Liver (tissue), 9 donors: Measurements from ENCODE around the gene MRPL52. TPM values are rescaled to one million over a fixed set of nuclear protein-coding genes. Genes with fewer than 3 reads are reported as not detected.

Experiments used
- DNase-seq: peaks from one replicate; pipeline ENCODE4 v3.0.0-alpha.2; 2017; ENCODE audit warnings: low spot score
- H3K27ac ChIP-seq, 2 donors: one replicate each; pipeline ENCODE4 v1.7.0; 2013; ENCODE audit warnings: inconsistent platforms in 2 of 2, low read length in 2 of 2, control low read depth in 1 of 2, low read depth in 1 of 2, mild to moderate bottlenecking in 1 of 2
- H3K27me3 ChIP-seq, 4 donors: one replicate each; pipeline versions ENCODE4 v1.6.1 to v1.7.0; 2013; ENCODE audit warnings: low read length in 3 of 4, inconsistent platforms in 1 of 4, mild to moderate bottlenecking in 1 of 4, moderate library complexity in 1 of 4; ENCODE audit not compliant: control insufficient read depth in 4 of 4, insufficient read depth in 4 of 4
- H3K36me3 ChIP-seq, 4 donors: one replicate each; pipeline versions ENCODE4 v1.6.1 to v1.7.0; 2013; ENCODE audit warnings: low read length in 3 of 4, mild to moderate bottlenecking in 3 of 4, low read depth in 1 of 4, moderate library complexity in 1 of 4; ENCODE audit not compliant: control insufficient read depth in 4 of 4, insufficient read depth in 3 of 4
- H3K4me1 ChIP-seq, 4 donors: one replicate each; pipeline versions ENCODE4 v1.6.1 to v1.7.0; 2013; ENCODE audit warnings: low read length in 3 of 4, mild to moderate bottlenecking in 3 of 4, moderate library complexity in 1 of 4; ENCODE audit not compliant: control insufficient read depth in 4 of 4, insufficient read depth in 4 of 4
- H3K4me3 ChIP-seq, 3 donors: one replicate each; pipeline versions ENCODE4 v1.6.1 to v1.7.0; 2013; ENCODE audit warnings: low read length in 3 of 3, control low read depth in 1 of 3, low read depth in 1 of 3, mild to moderate bottlenecking in 1 of 3
- H3K9ac ChIP-seq, 2 donors: one replicate each; pipeline ENCODE4 v1.7.0; 2013; ENCODE audit warnings: low read length in 2 of 2, mild to moderate bottlenecking in 2 of 2, moderate library complexity in 2 of 2, control low read depth in 1 of 2, low read depth in 1 of 2
- H3K9me3 ChIP-seq, 4 donors: one replicate each; pipeline versions ENCODE4 v1.6.1 to v1.7.0; 2013; ENCODE audit warnings: low read length in 3 of 4; ENCODE audit not compliant: control insufficient read depth in 4 of 4
- ATF3 ChIP-seq: IDR thresholded peaks from 2 replicates; pipeline ENCODE4 v1.6.1; 2016; ENCODE audit warnings: antibody characterized with exemption
- EGR1 ChIP-seq, 2 donors: IDR thresholded peaks; 2 replicates each; pipeline ENCODE4 v1.6.1; 2016 to 2018; ENCODE audit warnings: antibody characterized with exemption in 2 of 2, low read depth in 2 of 2
- FOXA1 ChIP-seq: IDR thresholded peaks from 2 replicates; pipeline ENCODE4 v1.6.1; 2016; ENCODE audit warnings: antibody characterized with exemption
- GABPA ChIP-seq, 2 donors: IDR thresholded peaks in 1 of 2; conservative IDR thresholded peaks in 1 of 2; 2 replicates each; pipeline ENCODE4 v1.6.1; 2016; ENCODE audit warnings: antibody characterized with exemption in 2 of 2, mild to moderate bottlenecking in 1 of 2, moderate library complexity in 1 of 2
- JUND ChIP-seq, 2 donors: IDR thresholded peaks; 2 replicates each; pipeline ENCODE4 v1.6.1; 2016; ENCODE audit warnings: antibody characterized with exemption in 2 of 2
- NR2F2 ChIP-seq: IDR thresholded peaks from 2 replicates; pipeline ENCODE4 v1.6.1; 2016; ENCODE audit warnings: antibody characterized with exemption
- RAD21 ChIP-seq, 2 donors: IDR thresholded peaks; 2 replicates each; pipeline ENCODE4 v1.6.1; 2016; ENCODE audit warnings: antibody characterized with exemption in 2 of 2, mild to moderate bottlenecking in 2 of 2
- SP1 ChIP-seq: IDR thresholded peaks from 2 replicates; pipeline ENCODE4 v1.6.1; 2018; ENCODE audit warnings: antibody characterized with exemption, mild to moderate bottlenecking
- YY1 ChIP-seq: IDR thresholded peaks from 2 replicates; pipeline ENCODE4 v1.6.1; 2016; ENCODE audit warnings: antibody characterized with exemption, mild to moderate bottlenecking
- WGBS: extraction: QIAGEN DNeasy Blood & Tissue Kit; methylation state at CpG from one replicate; pipeline ENCODE4 v1.1.7; 2013; 5-methylcytosine and 5-hydroxymethylcytosine counted together
- polyA plus RNA-seq, 2 donors: library from polyadenylated mRNA; stranded (reverse) in 1 of 2; unstranded in 1 of 2; fragments of 200-250 nt in 1 of 2; fragments of >200 nt in 1 of 2; fragmentation: Nextera tagmentation in 1 of 2; extraction: Ambion mirVana in 1 of 2; gene quantifications; one replicate each; pipeline versions ENCODE4 v1.2.1 to v1.2.3, GENCODE V29; 2013 to 2015
- total RNA-seq, 2 donors: library from RNA; depleted of rRNA; stranded (reverse); fragments of >200 nt; gene quantifications; one replicate each; pipeline ENCODE4 v1.2.3, GENCODE V29; 2014
- TF ChIP-seq, protein P1 (sequence below): fragments of 150-350 bp; IDR thresholded peaks from 2 replicates; pipeline ENCODE4 v1.5.1; 2017; ENCODE audit warnings: improper control_type of control experiment, low read depth, low read length; ENCODE audit not compliant: missing input control
- TF ChIP-seq, protein P2 (sequence below): IDR thresholded peaks from 2 replicates; pipeline ENCODE4 v1.6.1; 2016; ENCODE audit warnings: antibody characterized with exemption
- donor health status: healthy.
- donor health status: healthy.
- donor health status: healthy.
- donor health status: healthy.
- donor health status: healthy.

Gene MRPL52
- total and polyA plus RNA-seq, 4 donors, result 9.1 to 142 (median 36.6) TPM

- peaks cover 0 to 16% (median 12%) of the 10 kb centered on the region in 4 donors for H3K36me3 ChIP-seq
- TF ChIP-seq JUND (IDR thresholded peaks at IDR 0.05), result no peak
- no peak for TF ChIP-seq SP1
- TF ChIP-seq YY1, result no peak
- no peak for TF ChIP-seq ATF3
- no peak for TF ChIP-seq FOXA1
- TF ChIP-seq GABPA (IDR thresholded peaks at IDR 0.05 in 1 of 2, conservative IDR thresholded peaks at IDR 0.05 in 1 of 2), result no peak
- no peak for TF ChIP-seq EGR1 (IDR thresholded peaks at IDR 0.05; ENCODE audit: low read depth in 2 of 2)
- TF ChIP-seq, protein P1, sequence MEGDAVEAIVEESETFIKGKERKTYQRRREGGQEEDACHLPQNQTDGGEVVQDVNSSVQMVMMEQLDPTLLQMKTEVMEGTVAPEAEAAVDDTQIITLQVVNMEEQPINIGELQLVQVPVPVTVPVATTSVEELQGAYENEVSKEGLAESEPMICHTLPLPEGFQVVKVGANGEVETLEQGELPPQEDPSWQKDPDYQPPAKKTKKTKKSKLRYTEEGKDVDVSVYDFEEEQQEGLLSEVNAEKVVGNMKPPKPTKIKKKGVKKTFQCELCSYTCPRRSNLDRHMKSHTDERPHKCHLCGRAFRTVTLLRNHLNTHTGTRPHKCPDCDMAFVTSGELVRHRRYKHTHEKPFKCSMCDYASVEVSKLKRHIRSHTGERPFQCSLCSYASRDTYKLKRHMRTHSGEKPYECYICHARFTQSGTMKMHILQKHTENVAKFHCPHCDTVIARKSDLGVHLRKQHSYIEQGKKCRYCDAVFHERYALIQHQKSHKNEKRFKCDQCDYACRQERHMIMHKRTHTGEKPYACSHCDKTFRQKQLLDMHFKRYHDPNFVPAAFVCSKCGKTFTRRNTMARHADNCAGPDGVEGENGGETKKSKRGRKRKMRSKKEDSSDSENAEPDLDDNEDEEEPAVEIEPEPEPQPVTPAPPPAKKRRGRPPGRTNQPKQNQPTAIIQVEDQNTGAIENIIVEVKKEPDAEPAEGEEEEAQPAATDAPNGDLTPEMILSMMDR, result no peak
- H3K27me3 ChIP-seq, result no peaks in the 10 kb centered on the region
- no peak overlapping the region for H3K27ac ChIP-seq
- H3K4me3 ChIP-seq, result no peak overlapping the region
- H3K4me1 ChIP-seq, result peaks cover 0 to 4% (median 2%) of the 10 kb centered on the region in 4 donors
- H3K9me3 ChIP-seq, result no peaks in the 10 kb centered on the region
- no peak overlapping the region for H3K9ac ChIP-seq
- no peak for DNase-seq
- WGBS, result 39% methylated on average over 6 of the region's 6 CpGs
Measured at GRCh38 chr14:22882529-22883172, 53.0 kb downstream of the MRPL52 start.

GRCh38 chr14:22883173-22883976, 53.7 kb downstream of the MRPL52 start, which contains the start of gene REM2:
Gene REM2, plus strand, starts transcription at chr14:22883222. Its CDS starts 66 bp downstream, at chr14:22883288.
- WGBS, result 36% methylated on average over 15 of the region's 15 CpGs
- H3K27ac ChIP-seq, result no peak within 1 kb of the TSS

More at GRCh38 chr14:22883173-22883976, 53.7 kb downstream of the MRPL52 start, which contains the start of gene REM2:
- Histone ChIP-seq H3K9ac (no peak within 1 kb of the TSS), H3K9me3 (no peaks in the 10 kb centered on the region), H3K4me1 (peaks cover 0 to 4% (median 2%) of the 10 kb centered on the region in 4 donors), H3K4me3 (no peak within 1 kb of the TSS), H3K27me3 (no peaks in the 10 kb centered on the region), H3K36me3 (peaks cover 0 to 9% (median 5%) of the 10 kb centered on the region in 4 donors)
- DNase-seq, result no peak
- TF ChIP-seq RAD21 (IDR thresholded peaks at IDR 0.05), result no peak
- no peak for TF ChIP-seq SP1
- TF ChIP-seq, protein P2, sequence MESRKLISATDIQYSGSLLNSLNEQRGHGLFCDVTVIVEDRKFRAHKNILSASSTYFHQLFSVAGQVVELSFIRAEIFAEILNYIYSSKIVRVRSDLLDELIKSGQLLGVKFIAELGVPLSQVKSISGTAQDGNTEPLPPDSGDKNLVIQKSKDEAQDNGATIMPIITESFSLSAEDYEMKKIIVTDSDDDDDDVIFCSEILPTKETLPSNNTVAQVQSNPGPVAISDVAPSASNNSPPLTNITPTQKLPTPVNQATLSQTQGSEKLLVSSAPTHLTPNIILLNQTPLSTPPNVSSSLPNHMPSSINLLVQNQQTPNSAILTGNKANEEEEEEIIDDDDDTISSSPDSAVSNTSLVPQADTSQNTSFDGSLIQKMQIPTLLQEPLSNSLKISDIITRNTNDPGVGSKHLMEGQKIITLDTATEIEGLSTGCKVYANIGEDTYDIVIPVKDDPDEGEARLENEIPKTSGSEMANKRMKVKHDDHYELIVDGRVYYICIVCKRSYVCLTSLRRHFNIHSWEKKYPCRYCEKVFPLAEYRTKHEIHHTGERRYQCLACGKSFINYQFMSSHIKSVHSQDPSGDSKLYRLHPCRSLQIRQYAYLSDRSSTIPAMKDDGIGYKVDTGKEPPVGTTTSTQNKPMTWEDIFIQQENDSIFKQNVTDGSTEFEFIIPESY, result no peak
- no peak for TF ChIP-seq NR2F2
- TF ChIP-seq JUND (IDR thresholded peaks at IDR 0.05), result no peak
